Stimulated activated CD8-positive, alpha-beta memory T cell treated with anti-CD3 and anti-CD28 coated beads, Interleukin-4, amount 100 ng/mL, for 4 hours (primary cell): ENCODE measurements around the gene OR6K6.

ENCODE experiments used
- DNase-seq, 2 donors: peaks; one replicate each; pipeline ENCODE4 v3.0.0-alpha.2; 2020; ENCODE audit warnings: low read depth in 2 of 2, low spot score in 1 of 2

Gene OR6K6

GRCh38 chr1:158800526-158800925, 46.0 kb downstream of the OR6K6 start:
- DNase-seq, result no peak

GRCh38 chr1:158801396-158801795, 46.9 kb downstream of the OR6K6 start:
- DNase-seq, result no peak

GRCh38 chr1:158803678-158804077, 49.2 kb downstream of the OR6K6 start:
- no peak for DNase-seq
